ENCODE results near the gene OR2AK2. TPM values are rescaled to one million over a fixed set of nuclear protein-coding genes. Genes with fewer than 3 reads are reported as not detected.

Gene OR2AK2
- total RNA-seq, 1 donor from 2014 or later, result not detected

Other genes starting within 250 kb of the OR2AK2 start
- not detected in 2 replicates for gene OR6F1, start 248.6 kb upstream of the OR2AK2 start, total RNA-seq
- gene OR14K1, start 226.6 kb upstream of the OR2AK2 start, total RNA-seq, result not detected in 2 replicates
- gene OR14A2, start 217.1 kb upstream of the OR2AK2 start, total RNA-seq, result not detected in 2 replicates
- not detected in 2 replicates for gene OR1C1, start 204.7 kb upstream of the OR2AK2 start, total RNA-seq
- gene OR14A16, start 141.1 kb upstream of the OR2AK2 start, total RNA-seq, result not detected in 2 replicates
- not detected in 2 replicates for gene OR11L1, start 123.3 kb upstream of the OR2AK2 start, total RNA-seq
- 0.17 and 0.37 TPM in 2 replicates for gene TRIM58, start 108.0 kb upstream of the OR2AK2 start, total RNA-seq
- not detected in 2 replicates for gene OR2W3, start 69.6 kb upstream of the OR2AK2 start, total RNA-seq
- not detected in 2 replicates for gene OR2T8, start 45.0 kb upstream of the OR2AK2 start, total RNA-seq
- not detected in 2 replicates for gene OR2AJ1, start 40.3 kb upstream of the OR2AK2 start, total RNA-seq
- gene OR2L8, start 16.4 kb upstream of the OR2AK2 start, total RNA-seq, result 0.17 TPM in 1 of 2 replicates, not detected in the other
- gene OR2L5, start 48.4 kb downstream of the OR2AK2 start, total RNA-seq, result not detected in 2 replicates
- gene OR2L2, start 64.8 kb downstream of the OR2AK2 start, total RNA-seq, result under 0.01 TPM in 1 of 2 replicates, not detected in the other
- gene OR2L3, start 81.6 kb downstream of the OR2AK2 start, total RNA-seq, result not detected in 2 replicates
- not detected in 2 replicates for gene OR2L13, start 130.0 kb downstream of the OR2AK2 start, total RNA-seq
- not detected in 2 replicates for gene OR2M5, start 179.9 kb downstream of the OR2AK2 start, total RNA-seq
- gene OR2M2, start 209.6 kb downstream of the OR2AK2 start, total RNA-seq, result not detected in 2 replicates
- gene OR2M3, start 232.0 kb downstream of the OR2AK2 start, total RNA-seq, result not detected in 2 replicates

All from dermis blood vessel endothelial cell (primary cell).